ENCODE measurements around the gene HS6ST1.

Gene HS6ST1

DNA sequence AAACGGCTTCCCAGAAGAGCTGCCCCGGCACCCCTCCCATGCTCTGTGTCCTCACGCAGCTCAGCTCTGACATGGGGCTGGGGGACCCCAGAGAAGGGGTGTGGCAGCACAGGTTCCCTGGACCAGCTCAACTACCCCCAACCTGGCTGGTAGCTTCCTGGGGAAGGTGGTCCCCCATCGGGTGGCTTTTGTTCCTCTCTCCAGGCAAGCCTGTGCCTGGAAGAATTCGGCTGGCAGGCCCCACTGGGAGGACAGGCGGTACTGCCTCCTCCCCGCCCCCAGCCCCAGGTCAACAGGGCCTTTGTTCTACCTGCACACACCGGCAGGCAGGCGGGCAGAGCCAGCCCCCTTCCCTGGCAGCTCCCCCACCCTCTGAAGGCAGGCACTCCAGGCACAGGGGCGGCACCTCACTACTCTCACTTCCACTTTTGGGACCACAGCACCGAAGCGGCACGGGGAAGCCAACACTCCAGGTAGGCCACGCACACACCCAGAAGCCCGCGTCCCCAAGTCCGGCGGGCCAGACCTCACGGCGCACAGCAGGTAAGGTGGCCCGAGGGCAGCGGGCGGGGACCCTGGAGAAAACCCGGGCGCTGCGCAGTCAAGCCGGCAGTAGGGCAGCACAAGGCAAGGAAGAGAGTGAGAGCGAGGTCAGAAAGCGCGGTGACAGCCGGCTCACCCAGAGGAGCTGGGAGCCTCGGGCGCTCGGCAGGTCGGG is 1.3 kb downstream of the HS6ST1 start (continued):
- TF ChIP-seq, protein P1, sequence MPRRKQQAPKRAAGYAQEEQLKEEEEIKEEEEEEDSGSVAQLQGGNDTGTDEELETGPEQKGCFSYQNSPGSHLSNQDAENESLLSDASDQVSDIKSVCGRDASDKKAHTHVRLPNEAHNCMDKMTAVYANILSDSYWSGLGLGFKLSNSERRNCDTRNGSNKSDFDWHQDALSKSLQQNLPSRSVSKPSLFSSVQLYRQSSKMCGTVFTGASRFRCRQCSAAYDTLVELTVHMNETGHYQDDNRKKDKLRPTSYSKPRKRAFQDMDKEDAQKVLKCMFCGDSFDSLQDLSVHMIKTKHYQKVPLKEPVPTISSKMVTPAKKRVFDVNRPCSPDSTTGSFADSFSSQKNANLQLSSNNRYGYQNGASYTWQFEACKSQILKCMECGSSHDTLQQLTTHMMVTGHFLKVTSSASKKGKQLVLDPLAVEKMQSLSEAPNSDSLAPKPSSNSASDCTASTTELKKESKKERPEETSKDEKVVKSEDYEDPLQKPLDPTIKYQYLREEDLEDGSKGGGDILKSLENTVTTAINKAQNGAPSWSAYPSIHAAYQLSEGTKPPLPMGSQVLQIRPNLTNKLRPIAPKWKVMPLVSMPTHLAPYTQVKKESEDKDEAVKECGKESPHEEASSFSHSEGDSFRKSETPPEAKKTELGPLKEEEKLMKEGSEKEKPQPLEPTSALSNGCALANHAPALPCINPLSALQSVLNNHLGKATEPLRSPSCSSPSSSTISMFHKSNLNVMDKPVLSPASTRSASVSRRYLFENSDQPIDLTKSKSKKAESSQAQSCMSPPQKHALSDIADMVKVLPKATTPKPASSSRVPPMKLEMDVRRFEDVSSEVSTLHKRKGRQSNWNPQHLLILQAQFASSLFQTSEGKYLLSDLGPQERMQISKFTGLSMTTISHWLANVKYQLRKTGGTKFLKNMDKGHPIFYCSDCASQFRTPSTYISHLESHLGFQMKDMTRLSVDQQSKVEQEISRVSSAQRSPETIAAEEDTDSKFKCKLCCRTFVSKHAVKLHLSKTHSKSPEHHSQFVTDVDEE (CRISPR knock-in tag; IDR thresholded peaks at IDR 0.05): no peak

DNA sequence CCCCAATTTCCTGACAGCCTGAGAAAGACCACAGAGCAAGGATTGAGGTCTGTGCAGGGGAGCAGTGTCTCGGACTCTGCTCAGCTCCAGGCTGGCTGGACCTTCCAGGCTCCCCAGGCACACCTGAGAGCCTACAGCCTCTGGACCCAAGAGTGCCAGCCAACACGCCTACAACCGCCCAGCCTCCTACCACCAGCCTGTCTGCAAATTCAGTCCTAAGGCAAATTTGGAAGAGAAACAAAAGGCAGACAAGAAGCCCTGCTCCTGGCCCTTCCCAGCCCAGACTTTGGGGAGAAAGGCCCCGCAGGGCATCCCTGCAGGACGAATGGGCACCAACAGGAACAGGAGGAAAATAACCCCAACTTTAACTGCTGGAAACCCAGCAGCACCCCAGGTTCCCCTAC is 1.9 kb downstream of the HS6ST1 start:
- ATAC-seq: no peak
- TF ChIP-seq ZFP3 (CRISPR knock-in tag; IDR thresholded peaks at IDR 0.05) (no peak), SNAI2 (CRISPR knock-in tag; IDR thresholded peaks at IDR 0.05) (no peak), CSDC2 (CRISPR knock-in tag; IDR thresholded peaks at IDR 0.05) (no peak), PPARA (CRISPR knock-in tag; IDR thresholded peaks at IDR 0.05; ENCODE audit: borderline replicate concordance) (no peak)
- TF ChIP-seq, protein P2, sequence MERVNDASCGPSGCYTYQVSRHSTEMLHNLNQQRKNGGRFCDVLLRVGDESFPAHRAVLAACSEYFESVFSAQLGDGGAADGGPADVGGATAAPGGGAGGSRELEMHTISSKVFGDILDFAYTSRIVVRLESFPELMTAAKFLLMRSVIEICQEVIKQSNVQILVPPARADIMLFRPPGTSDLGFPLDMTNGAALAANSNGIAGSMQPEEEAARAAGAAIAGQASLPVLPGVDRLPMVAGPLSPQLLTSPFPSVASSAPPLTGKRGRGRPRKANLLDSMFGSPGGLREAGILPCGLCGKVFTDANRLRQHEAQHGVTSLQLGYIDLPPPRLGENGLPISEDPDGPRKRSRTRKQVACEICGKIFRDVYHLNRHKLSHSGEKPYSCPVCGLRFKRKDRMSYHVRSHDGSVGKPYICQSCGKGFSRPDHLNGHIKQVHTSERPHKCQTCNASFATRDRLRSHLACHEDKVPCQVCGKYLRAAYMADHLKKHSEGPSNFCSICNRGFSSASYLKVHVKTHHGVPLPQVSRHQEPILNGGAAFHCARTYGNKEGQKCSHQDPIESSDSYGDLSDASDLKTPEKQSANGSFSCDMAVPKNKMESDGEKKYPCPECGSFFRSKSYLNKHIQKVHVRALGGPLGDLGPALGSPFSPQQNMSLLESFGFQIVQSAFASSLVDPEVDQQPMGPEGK (CRISPR knock-in tag; IDR thresholded peaks at IDR 0.05; ENCODE audit: borderline replicate concordance): no peak

DNA sequence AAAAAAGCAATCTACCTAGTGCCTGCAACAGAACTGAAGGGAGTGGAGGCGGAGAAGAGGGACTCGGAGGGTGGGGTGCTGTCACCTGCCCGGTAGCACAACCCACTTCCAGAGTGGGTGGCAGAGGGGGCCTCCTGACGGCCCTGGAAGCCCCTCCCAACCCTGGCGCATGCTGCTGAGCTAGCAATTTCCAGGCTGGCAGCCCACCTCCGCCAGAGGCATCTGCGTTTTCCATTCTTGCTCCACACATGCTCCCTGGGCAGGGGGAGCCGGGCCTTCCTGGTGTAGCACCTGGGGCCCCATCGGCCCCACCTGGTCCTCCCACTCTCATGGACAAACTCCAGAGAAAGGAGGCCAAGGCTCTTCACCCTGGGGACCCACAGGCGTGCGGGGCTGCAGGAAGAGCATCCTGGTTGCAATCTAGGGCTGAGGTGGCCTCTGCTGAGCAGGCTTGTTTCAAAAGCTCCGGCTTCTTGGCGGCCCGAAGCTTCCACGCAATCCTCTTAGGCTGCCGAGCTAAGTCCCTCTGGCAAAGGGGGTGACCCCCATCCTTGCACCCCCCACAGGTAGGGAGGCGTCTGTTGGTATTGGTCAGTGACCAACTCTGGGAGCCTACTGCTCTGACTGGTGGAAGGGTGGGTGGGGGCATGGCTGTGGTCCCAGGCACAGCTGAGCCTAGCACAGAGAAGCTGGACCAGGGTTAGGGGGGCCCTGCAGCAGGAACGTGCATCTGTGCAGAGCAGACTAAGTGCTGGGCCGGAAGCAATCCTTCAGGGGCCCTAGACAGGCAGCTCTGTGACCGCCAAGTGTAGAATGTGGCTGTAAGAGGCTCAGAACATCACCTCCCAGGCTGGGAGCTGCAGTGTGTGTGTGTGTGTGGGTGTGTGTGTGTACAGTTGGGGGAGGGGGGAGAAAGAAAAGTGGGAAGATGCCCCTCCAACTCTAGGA is 2.6 kb downstream of the HS6ST1 start:
- no peak for ATAC-seq
- TF ChIP-seq ZNF70 (CRISPR knock-in tag; IDR thresholded peaks at IDR 0.05) (no peak), ARNTL (CRISPR knock-in tag; IDR thresholded peaks at IDR 0.05; ENCODE audit: borderline replicate concordance, low read depth) (no peak), ZNF565 (CRISPR knock-in tag; conservative IDR thresholded peaks at IDR 0.05; ENCODE audit: low read depth) (no peak), OSR1 (CRISPR knock-in tag; IDR thresholded peaks at IDR 0.05) (no peak), GLIS3 (CRISPR knock-in tag; IDR thresholded peaks at IDR 0.05) (no peak), ESRRG (CRISPR knock-in tag; IDR thresholded peaks at IDR 0.05) (no peak)

DNA sequence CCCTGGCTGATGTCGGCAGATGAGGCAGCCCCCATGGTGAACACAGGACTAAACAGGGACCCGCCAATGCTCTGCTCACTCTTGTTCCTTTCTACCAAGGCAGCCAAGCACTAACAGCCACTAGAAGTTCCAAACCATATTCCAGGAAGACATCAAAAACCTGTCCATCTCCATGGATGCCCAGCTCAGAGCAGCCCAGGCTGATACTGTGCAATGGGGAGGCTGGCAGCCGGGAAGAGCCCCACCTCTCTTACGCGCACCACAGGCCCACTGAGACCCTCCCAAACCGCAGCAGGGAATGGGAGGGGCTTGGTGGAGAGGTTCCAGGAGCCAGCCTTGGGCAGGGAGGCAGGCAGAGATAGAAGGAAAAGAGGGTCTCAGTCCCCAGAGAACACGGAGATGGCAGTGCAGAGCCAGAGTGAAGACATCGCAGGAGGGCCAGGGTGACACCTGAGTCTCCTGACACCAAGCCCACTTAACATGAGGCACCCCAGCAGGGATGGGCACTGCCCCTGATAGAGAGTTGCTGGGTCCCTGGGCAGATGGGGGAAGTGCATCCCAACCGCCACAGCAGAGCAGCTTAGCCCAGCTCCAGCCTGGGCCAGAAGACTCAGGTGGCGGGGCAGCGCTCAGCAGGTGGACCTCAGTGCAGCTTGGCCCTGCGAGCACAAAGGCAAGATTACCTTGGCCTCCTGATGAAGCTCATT is 3.4 kb downstream of the HS6ST1 start:
- ATAC-seq: no peak
- TF ChIP-seq, protein P2 (CRISPR knock-in tag; IDR thresholded peaks at IDR 0.05; ENCODE audit: borderline replicate concordance): no peak
- TF ChIP-seq ZFP3 (CRISPR knock-in tag; IDR thresholded peaks at IDR 0.05) (no peak), ZFP30 (CRISPR knock-in tag; IDR thresholded peaks at IDR 0.05) (no peak), ISL1 (CRISPR knock-in tag; IDR thresholded peaks at IDR 0.05) (no peak), ARNTL (CRISPR knock-in tag; IDR thresholded peaks at IDR 0.05; ENCODE audit: borderline replicate concordance, low read depth) (no peak), GLIS3 (CRISPR knock-in tag; IDR thresholded peaks at IDR 0.05) (no peak), ZNF70 (CRISPR knock-in tag; IDR thresholded peaks at IDR 0.05) (no peak), PPARA (CRISPR knock-in tag; IDR thresholded peaks at IDR 0.05; ENCODE audit: borderline replicate concordance) (no peak)
- TF ChIP-seq, protein P1 (CRISPR knock-in tag; IDR thresholded peaks at IDR 0.05): no peak
